Measurements from ENCODE around the gene PARN. TPM values are rescaled to one million over a fixed set of nuclear protein-coding genes. Genes with fewer than 3 reads are reported as not detected.
"Not testable (repeated sequence)": the region's sequence is repeated elsewhere in the genome, so short reads cannot be mapped to it uniquely, and the experiment has no call there.

Gene PARN
- polyA plus RNA-seq, 1 donor from 2014 or later = 53.5 TPM

DNA sequence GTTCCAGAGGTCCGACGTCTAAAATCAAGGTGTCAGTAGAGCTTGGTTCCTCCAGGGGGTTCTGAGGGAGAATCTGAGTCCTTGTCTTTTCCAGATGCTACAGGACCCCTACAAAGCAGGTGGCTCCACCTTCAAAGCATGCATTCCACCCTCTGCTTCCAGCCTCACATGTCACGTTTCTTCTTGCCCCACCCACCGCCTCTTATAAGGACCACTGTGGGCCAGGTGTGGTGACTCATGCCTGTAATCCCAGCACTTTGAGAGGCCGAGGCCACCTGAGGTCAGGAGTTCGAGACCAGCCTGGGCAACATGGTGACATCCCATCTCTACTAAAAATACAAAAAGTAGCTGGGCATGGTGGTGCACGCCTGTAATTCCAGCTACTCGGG lies 227.1 kb downstream of the PARN start:
- H3K4me3 Mint-ChIP-seq = peak overlapping the region in 1 of 4 donors; percentile 70
- H3K27me3 Mint-ChIP-seq = not testable (repeated sequence)

GRCh38 chr16:14402114-14403000 lies 227.7 kb downstream of the PARN start:
- H3K9me3 Mint-ChIP-seq, H3K4me1 Mint-ChIP-seq, H3K27ac Mint-ChIP-seq, H3K27me3 Mint-ChIP-seq, H3K4me3 Mint-ChIP-seq, H3K36me3 Mint-ChIP-seq: not testable (repeated sequence)

More for the DNA sequence above, 227.1 kb downstream of the PARN start:
- not testable (repeated sequence) for H3K36me3 Mint-ChIP-seq, H3K9me3 Mint-ChIP-seq, H3K27ac Mint-ChIP-seq, H3K4me1 Mint-ChIP-seq

DNA sequence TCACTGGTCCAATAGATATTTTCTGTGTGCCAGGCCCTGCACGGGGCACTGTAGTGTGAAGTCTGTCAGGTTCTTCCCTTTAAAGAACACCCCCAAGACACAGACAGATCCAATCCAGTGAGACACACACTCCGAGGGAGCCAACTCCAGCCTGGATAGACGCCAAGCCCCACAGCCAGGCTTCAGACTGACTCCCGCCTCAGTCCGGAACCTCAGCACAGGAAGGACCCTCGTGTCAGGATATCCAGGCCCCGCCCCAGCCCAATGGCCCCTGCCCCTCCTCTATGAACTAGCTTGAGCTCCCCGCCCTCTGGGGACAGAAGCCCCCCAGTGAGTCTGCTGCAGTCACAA lies 228.4 kb downstream of the PARN start:
- H3K27ac Mint-ChIP-seq, H3K9me3 Mint-ChIP-seq, H3K4me1 Mint-ChIP-seq, H3K4me3 Mint-ChIP-seq, H3K36me3 Mint-ChIP-seq, H3K27me3 Mint-ChIP-seq: not testable (repeated sequence)

DNA sequence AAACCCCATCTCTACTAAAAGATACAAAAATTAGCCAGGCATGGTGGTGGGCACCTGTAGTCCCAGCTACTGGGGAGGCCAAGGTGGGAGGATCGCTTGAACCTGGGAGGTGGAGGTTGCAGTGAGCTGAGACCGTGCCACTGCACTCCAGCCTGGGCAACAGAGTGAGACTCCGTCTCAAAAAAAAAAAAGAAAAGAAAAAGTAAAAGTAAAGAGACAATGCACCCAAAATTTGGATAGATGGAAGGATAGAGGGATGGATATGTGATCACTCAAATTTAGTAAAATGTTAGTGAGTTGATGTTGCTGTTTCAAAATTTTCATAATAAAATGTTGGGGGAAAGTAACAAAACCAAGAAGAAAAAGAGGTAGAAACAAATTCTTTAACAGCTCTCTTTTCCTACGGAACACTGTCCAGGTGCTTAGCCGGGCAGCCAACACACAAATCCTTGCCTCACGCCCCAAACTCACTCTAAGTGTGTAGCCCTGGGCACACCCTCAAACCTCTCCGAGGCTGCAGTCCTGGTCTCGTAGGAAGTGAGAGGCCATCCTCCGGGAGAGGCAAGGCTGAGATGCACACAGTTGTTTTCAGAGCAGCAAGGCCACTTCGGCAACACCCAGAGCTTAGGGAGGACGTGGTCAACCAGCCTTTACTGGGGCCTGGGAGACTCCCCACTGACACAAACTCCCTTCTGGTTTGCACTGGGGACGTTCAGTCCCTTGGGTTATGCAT lies 228.9 kb downstream of the PARN start:
- not testable (repeated sequence) for H3K4me1 Mint-ChIP-seq, H3K4me3 Mint-ChIP-seq, H3K9me3 Mint-ChIP-seq, H3K27me3 Mint-ChIP-seq, H3K36me3 Mint-ChIP-seq, H3K27ac Mint-ChIP-seq

- Mint-ChIP-seq H3K36me3 (no peaks in the 10 kb centered on the region), H3K27ac (no peak overlapping the region), H3K9me3 (no peaks in the 10 kb centered on the region), H3K4me3 (no peak overlapping the region), H3K4me1 (peaks cover 0 to 5% (median 3%) of the 10 kb centered on the region in 3 donors), H3K27me3 (peaks cover 6% of the 10 kb centered on the region)
These were observed 229.6 kb downstream of the PARN start for GRCh38 chr16:14400285-14400977.

- Mint-ChIP-seq H3K27me3 (peaks cover 6% of the 10 kb centered on the region), H3K36me3 (no peaks in the 10 kb centered on the region), H3K4me3 (no peak overlapping the region), H3K4me1 (peaks cover 0 to 5% (median 0%) of the 10 kb centered on the region in 3 donors), H3K9me3 (no peaks in the 10 kb centered on the region), H3K27ac (no peak overlapping the region)
These were observed 230.4 kb downstream of the PARN start for GRCh38 chr16:14399378-14400284.

DNA sequence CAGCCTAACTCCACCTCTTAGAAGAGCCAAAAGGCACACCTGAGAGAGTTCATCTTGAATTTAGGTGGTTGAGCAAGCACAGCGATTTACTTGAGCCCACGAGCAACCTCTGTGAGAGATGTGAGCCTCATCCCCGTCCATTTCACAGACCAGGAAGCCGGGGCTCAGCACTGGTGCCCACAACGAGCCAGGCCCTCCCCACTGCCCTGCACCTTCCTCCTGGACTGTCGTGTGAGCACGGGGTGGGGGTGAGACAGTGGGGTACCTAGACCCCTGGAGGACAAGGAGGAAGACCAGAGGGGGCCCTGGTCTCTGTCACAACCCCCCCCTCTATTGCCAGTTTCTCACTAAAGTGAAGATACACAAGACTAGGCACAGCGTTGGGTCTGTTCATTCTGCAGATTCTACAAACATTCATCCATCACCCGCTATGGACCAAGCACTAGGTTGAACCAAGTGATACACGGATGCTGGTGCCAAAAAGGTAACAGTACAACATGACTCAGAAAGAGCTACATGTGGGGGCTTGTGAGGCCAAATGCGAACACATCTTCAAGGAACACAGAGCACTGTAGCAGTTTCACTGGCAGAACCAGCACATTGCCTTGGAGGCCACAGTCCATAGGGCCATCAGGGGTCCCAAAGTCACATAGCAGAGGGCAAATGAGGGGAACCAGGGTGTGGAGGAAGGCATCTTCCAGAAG lies 231.9 kb downstream of the PARN start:
- H3K36me3 Mint-ChIP-seq = no peaks in the 10 kb centered on the region
- H3K4me1 Mint-ChIP-seq = peaks cover 0 to 5% (median 0%) of the 10 kb centered on the region in 3 donors
- peaks cover 6% of the 10 kb centered on the region for H3K27me3 Mint-ChIP-seq
- peak overlapping the region in 1 of 4 donors; percentile 23 for H3K4me3 Mint-ChIP-seq
- no peaks in the 10 kb centered on the region for H3K9me3 Mint-ChIP-seq
- no peak overlapping the region for H3K27ac Mint-ChIP-seq

DNA sequence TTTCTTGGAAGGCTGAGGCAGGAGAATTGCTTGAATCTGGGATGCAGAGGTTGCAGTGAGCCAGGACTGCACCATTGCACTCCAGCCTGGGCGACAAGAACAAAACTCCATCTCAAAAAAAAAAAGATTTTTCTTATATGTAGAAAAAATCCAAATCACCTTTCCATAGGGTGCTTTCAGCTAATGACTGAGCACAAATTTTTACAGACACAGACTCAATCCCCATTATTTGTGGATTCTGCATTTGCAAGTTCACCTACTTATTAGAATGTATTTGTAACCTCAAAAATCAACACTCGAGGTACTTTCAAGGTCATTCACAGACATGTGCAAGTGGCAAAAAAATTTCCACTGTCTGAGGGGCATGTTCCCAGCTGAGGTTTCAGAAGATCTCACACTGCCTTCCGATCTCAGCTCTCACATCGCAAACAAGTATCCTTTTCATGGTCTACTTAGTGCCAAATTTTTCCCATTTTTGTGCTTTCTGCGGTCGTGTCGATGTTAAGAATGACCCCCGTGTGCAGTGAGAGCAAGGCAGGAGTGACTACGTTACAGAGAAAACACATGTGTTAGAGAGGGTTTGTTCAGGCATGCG lies 234.3 kb downstream of the PARN start:
- H3K9me3 Mint-ChIP-seq, H3K27me3 Mint-ChIP-seq, H3K36me3 Mint-ChIP-seq, H3K4me1 Mint-ChIP-seq, H3K27ac Mint-ChIP-seq, H3K4me3 Mint-ChIP-seq: not testable (repeated sequence)

DNA sequence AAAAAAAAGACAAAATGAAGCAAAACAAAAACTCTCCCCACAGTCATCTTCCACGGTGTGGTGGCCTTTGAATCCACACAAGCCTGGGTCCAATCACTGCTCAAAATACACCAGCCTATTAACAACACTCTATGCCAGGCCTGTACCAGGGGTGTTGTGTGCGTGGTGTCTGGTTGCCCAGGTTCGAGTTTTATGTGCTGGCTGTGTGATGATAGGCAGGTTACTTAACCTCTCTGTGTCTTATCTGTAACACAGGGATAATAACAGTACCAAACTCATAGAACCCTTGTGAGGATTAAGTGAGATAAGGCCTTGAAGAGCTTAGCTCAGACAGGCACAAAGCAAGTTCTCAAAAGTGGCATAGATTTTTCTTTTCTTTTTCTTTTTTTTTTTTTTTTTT lies 235.2 kb downstream of the PARN start:
- H3K9me3 Mint-ChIP-seq = no peaks in the 10 kb centered on the region

DNA sequence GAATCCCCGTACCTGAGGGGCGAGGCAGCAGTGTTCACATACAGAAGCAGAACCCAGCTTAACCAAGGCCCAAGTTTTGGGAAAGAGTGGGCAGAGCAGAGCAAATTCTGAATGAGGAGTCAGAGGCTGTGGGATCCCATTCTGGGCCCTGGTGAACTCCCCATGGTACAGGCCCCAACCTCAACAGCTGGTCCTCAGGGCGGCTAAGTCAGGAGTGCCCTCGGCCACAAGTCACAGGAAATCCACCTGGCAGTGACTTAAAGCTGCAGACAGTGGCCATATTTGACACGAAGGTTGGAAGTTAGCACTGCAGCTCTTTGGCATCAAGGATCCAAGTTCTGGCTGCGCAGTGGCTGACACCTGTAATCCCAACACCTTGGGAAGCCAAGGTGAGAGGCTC lies 237.1 kb downstream of the PARN start:
- no peaks in the 10 kb centered on the region for H3K4me1 Mint-ChIP-seq
- no peak overlapping the region for H3K4me3 Mint-ChIP-seq
- H3K9me3 Mint-ChIP-seq = no peaks in the 10 kb centered on the region
- H3K27ac Mint-ChIP-seq = no peak overlapping the region
- no peaks in the 10 kb centered on the region for H3K27me3 Mint-ChIP-seq
- peaks cover 2% of the 10 kb centered on the region for H3K36me3 Mint-ChIP-seq

More for the DNA sequence above, 235.2 kb downstream of the PARN start:
- Mint-ChIP-seq H3K27ac (no peak overlapping the region), H3K36me3 (peaks cover 2% of the 10 kb centered on the region), H3K4me1 (peaks cover 0 to 5% (median 0%) of the 10 kb centered on the region in 3 donors), H3K27me3 (peaks cover 2% of the 10 kb centered on the region), H3K4me3 (no peak overlapping the region)

DNA sequence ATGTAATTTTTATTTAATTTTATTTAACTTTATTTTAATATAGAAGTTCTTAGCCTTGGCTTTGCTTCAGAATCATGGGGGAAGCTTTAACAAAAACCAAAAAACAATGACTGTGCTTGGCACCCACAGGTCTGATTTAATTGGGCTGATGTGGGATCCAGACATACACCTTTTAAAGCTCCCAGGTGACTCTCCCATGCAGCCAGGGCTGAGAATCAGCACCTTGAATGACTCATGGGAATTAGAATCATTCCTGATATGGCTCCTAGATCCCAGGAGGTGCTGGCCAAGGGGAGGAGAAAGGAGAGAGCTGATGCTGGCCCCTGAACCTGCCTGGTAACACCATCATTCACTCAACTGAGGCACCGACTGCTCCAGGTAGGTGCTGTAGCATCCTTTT lies 240.7 kb downstream of the PARN start:
- no peak overlapping the region for H3K4me3 Mint-ChIP-seq
- H3K36me3 Mint-ChIP-seq = peaks cover 2% of the 10 kb centered on the region
- peaks cover 0 to 6% (median 0%) of the 10 kb centered on the region in 3 donors for H3K9me3 Mint-ChIP-seq
- H3K4me1 Mint-ChIP-seq = peaks cover 0 to 3% (median 0%) of the 10 kb centered on the region in 3 donors
- no peaks in the 10 kb centered on the region for H3K27me3 Mint-ChIP-seq
- H3K27ac Mint-ChIP-seq = peak overlapping the region in 1 of 3 donors; percentile 47

DNA sequence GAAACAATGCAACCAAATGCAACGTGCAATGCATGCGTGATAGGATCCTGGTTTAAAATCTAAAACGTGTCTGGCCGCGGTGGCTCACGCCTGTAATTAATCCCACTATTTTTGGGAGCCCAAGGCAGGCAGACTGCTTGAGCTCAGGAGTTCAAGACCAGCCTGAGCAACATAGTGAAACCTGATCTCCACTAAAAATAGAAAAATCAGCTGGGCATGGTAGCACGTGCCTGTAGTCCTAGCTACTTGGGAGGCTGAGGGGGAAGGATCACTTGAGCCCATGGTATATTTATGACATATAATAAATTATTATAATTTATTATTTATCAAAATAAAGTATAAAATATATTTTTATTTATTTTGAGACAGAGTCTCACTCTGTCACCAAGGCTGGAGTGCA lies 241.8 kb downstream of the PARN start:
- H3K9me3 Mint-ChIP-seq = peaks cover 0 to 6% (median 0%) of the 10 kb centered on the region in 3 donors
- H3K4me1 Mint-ChIP-seq = peaks cover 0 to 3% (median 0%) of the 10 kb centered on the region in 3 donors
- peaks cover 2% of the 10 kb centered on the region for H3K36me3 Mint-ChIP-seq
- H3K27ac Mint-ChIP-seq = no peak overlapping the region
- H3K27me3 Mint-ChIP-seq = no peaks in the 10 kb centered on the region
- no peak overlapping the region for H3K4me3 Mint-ChIP-seq

- H3K27ac Mint-ChIP-seq = no peak overlapping the region
- peaks cover 0 to 3% (median 0%) of the 10 kb centered on the region in 3 donors for H3K4me1 Mint-ChIP-seq
- peaks cover 0 to 6% (median 0%) of the 10 kb centered on the region in 3 donors for H3K9me3 Mint-ChIP-seq
- H3K4me3 Mint-ChIP-seq = no peak overlapping the region
- no peaks in the 10 kb centered on the region for H3K36me3 Mint-ChIP-seq
- no peaks in the 10 kb centered on the region for H3K27me3 Mint-ChIP-seq
These were observed 243.9 kb downstream of the PARN start for GRCh38 chr16:14386115-14386514.

Data from IgD-negative memory B cell (primary cell).